GM10847 (cell line): ENCODE measurements around the gene ZFPM1.

Experiments
- POLR2A ChIP-seq: IDR thresholded peaks from 2 replicates; pipeline ENCODE4 v1.6.1; 2011; ENCODE audit not compliant: insufficient read length; ENCODE audit errors: extremely low read depth

The ZFPM1 gene

DNA sequence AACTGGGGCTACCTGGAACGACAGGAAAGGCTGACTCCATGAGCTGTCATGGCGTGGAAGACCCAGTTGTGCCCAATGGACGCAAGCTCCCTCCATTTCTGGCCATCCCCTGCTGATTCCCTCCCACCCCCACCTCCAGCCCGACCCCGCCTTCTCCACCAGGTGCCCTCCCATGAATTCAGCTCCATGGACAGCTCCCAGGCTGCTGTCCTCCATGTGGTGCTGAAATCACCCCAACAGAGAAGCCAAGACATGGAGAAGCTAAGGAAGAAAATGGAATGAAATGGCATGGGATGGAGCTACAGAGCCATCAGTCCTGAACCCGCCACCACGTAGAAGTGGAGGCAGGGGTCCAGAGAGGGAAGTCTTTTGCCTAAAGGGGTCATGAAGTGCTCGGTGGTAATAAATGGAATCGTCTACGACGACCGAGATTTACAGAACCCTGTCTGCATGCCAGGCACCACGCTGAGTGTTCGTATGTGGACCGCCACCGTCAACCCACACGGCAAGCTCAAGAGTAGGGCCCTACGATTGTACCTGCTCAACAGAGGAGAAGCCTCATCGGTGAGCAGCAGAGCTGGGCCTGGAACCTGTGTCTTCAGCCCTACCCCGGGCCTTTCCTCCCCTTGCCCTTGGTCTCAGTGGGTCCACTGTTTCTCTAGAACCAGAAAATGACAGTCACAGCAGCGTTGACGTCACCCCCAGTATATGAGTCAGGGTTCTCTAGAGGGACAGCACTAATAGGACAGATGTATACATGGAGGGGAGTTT, 107.8 kb downstream of the ZFPM1 start:
- TF ChIP-seq POLR2A: no peak

- no peak for TF ChIP-seq POLR2A
Observed at GRCh38 chr16:88561485-88562359, 108.6 kb downstream of the ZFPM1 start.

GRCh38 chr16:88566158-88566557, 113.1 kb downstream of the ZFPM1 start:
- TF ChIP-seq POLR2A: no peak

DNA sequence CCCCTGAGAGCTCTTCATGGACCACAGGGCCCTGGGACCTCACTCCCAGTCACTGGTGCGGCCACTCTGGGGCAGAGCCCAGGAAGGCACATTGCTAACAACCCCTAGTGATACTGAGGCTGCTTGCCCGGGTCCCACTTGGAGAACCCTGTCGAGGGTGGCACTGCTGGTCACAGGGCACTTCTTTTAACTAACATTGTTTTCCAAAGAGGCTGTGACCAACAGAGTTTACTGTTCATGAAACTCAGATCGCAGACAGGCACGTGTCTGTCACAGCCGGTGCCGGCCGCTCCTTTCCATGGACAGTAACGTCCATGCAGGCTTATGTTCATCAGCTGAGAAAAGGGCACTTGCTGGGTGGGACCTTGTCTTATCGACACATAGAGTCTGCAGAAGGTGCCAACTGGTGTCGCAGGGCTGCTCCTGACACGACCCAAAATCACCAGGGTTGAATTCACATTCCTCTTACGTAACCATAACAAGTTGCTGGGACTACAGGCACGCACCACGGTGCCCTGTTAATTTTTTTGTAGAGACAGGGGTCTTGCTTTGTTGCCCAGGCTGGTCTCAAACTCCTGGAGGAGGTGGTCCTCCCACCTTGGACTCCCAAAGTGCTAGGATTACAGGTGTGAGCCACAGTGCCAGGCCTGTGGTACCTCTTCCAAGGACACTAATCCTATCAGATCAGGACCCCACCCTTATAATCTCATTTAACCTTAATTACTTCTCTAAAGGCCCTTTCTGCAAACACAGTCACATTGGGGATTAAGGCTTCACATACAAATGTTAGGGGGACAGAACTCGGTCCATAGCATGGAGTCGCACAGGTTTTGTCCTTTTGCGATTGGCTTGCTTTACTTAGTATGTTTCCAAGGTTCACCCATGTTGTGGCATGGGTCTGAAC, 115.9 kb downstream of the ZFPM1 start:
- no peak for TF ChIP-seq POLR2A

- no peak for TF ChIP-seq POLR2A
Observed at GRCh38 chr16:88569614-88569984, 116.5 kb downstream of the ZFPM1 start.

- peak; percentile 74 for TF ChIP-seq POLR2A
Observed at GRCh38 chr16:88569985-88570690, 117.1 kb downstream of the ZFPM1 start, which contains the start of gene ZC3H18. ZC3H18 (plus strand) TSS chr16:88570403; CDS start chr16:88577124, 6,721 bp downstream.

DNA sequence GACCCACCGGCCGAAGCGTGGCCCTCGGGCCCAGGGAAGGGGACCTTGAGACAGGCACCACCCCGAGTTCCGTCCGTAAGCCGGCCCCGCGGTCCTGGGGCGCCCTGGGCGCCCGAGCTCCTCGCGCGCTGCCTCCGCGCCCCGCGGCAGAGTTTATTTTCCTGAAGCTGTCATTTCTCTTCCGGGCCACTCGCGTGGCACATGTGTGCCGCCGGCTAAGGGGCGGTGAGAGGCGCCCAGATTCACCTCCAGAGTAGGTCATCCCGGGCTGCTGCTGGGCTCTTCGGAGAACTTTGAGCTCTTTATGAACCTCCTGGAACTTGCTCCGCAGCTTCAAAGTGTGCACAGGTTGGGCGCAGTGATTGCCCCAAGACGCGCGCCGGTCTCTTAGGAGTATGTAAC, 117.6 kb downstream of the ZFPM1 start:
- no peak for TF ChIP-seq POLR2A

DNA sequence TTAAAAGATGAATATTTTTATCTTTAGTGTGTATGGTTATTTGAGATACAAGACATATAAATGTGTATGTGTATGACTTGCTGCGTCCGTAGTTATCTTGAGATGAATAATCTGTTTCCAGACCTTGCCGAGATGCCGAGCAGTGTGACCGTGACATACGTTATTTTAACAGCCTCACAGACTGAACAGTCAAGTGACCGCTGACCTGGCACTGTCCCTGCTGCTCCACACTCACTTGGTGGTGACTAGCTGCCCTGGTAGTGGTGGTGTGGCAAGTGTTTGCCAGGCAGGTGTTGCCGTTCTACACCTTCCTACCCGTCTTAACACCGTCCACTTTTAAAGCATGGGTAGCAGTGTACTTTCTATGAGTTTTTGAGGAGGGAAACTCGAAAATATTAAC, 122.2 kb downstream of the ZFPM1 start:
- TF ChIP-seq POLR2A: no peak

- TF ChIP-seq POLR2A: no peak
Observed at GRCh38 chr16:88576307-88576706, 123.2 kb downstream of the ZFPM1 start.

GRCh38 chr16:88577166-88577565, 124.1 kb downstream of the ZFPM1 start:
- no peak for TF ChIP-seq POLR2A

GRCh38 chr16:88578446-88579313, 125.6 kb downstream of the ZFPM1 start:
- no peak for TF ChIP-seq POLR2A

GRCh38 chr16:88580371-88580770, 127.3 kb downstream of the ZFPM1 start:
- TF ChIP-seq POLR2A: no peak

GRCh38 chr16:88581033-88581432, 128.0 kb downstream of the ZFPM1 start:
- no peak for TF ChIP-seq POLR2A

GRCh38 chr16:88582912-88583575, 130.0 kb downstream of the ZFPM1 start:
- no peak for TF ChIP-seq POLR2A

DNA sequence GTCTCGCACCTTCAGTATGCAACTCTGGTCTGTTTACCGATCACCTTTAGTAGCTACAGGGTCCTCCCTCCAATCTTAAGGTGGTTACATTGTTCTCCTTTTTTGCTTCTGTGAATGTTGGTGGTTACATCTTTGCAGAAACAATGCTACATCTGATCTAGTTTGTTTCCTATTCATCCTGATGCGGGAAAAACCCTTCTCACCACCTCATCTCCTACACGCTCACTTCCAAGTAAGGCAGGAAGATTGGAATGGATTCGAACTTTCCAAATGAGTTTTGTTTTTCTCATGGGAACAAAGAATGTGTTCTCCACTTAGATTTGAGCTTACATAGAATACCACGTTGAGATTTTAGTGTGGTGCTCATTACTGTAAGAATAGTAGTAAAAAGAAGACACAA, 131.6 kb downstream of the ZFPM1 start:
- no peak for TF ChIP-seq POLR2A
